Neural cell (in vitro differentiated cells): ENCODE results near the gene SHROOM2.
"Not testable (repeated sequence)": the region's sequence is repeated elsewhere in the genome, so short reads cannot be mapped to it uniquely, and the experiment has no call there.

Experiments
- CTCF ChIP-seq: fragments of 450-650 bp; IDR thresholded peaks from 2 replicates; pipeline ENCODE4 v1.5.1; 2014; ENCODE audit warnings: antibody characterized with exemption, mild to moderate bottlenecking, moderate library complexity; ENCODE audit not compliant: poor library complexity, severe bottlenecking
- EZH2 ChIP-seq: fragments of 200-600, 300-800 bp; shearing (Covaris generic), sonication (generic); IDR thresholded peaks from 2 replicates; pipeline ENCODE4 v1.6.1; 2014; ENCODE audit warnings: antibody characterized with exemption, low read length, borderline replicate concordance, mild to moderate bottlenecking; ENCODE audit not compliant: insufficient read depth, poor library complexity, severe bottlenecking
- MXI1 ChIP-seq: fragments of 450-650 bp; conservative IDR thresholded peaks from 2 replicates; pipeline ENCODE4 v1.6.1; 2014; ENCODE audit warnings: antibody characterized with exemption, mild to moderate bottlenecking; ENCODE audit not compliant: poor library complexity, severe bottlenecking
- RAD21 ChIP-seq: fragments of 450-650 bp; conservative IDR thresholded peaks from 2 replicates; pipeline ENCODE4 v1.6.1; 2014; ENCODE audit warnings: antibody characterized with exemption, mild to moderate bottlenecking, moderate library complexity

GRCh38 chrX:9811086-9811485, 24.9 kb downstream of the SHROOM2 start:
- TF ChIP-seq CTCF, RAD21, EZH2, MXI1: not testable (repeated sequence)
